ENCODE data around the gene OBSL1.

OBSL1 gene

GRCh38 chr2:219506802-219507526, 64.4 kb downstream of the OBSL1 start:
- POLR2A ChIA-PET: interaction anchor here (0.8 to 5.0 kb wide), 3 partner anchors 8 to 12 kb away, joined by 3 to 41 read pairs (median 4); partner anchors contain the start of gene GMPPA
- TF ChIP-seq ARNT (IDR thresholded peaks at IDR 0.05): no peak
- DNase-seq (ENCODE audit: extremely low spot score): no peak
- CTCF ChIA-PET: interaction anchor here (1.6 kb wide), 1 partner anchor 11 kb away, joined by 5 read pairs; no protein-coding TSS in a partner anchor

DNA sequence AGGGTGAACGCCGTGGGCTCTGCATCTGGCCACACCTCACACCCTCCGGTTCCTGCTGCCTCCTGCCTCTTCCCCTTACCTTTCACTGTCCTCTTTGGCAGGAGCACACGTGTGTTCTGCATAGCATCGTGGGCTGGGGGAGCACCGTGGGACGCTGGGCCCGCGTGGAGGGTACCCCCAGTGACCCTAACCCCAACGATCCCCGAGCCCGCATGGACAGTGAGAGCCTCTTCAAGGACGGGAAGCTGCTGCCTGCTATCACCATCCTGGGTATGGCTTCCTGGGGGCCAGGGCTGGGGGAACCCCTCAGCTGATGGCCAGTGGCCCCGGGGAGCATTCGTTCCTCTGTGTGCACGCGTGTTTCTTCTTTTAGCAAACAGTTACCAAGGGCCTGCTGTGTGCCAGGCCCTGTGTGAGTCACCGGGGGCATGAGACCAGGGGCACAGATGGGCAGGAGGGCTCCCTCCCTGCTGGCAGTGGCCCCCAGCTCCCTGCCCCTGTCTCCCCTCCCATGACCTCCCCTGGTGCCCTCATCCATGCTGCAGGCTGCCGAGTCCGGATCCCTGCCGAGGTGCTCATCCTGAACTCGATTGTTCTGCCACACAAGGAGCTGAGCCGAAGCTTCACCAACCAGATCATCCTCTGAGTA, 65.1 kb downstream of the OBSL1 start:
- POLR2A ChIA-PET: interaction anchor here (0.8 to 5.0 kb wide), 3 partner anchors 7 to 11 kb away, joined by 3 to 41 read pairs (median 4); partner anchors contain the start of gene GMPPA
- CTCF ChIA-PET: no interaction called here
- TF ChIP-seq LEF1 (IDR thresholded peaks at IDR 0.05; ENCODE audit: borderline replicate concordance) (no peak), L3MBTL2 (conservative IDR thresholded peaks at IDR 0.05) (no peak), HDGF (IDR thresholded peaks at IDR 0.05; ENCODE audit: borderline replicate concordance) (no peak), FOXA1 (IDR thresholded peaks at IDR 0.05) (no peak), SP1 (IDR thresholded peaks at IDR 0.05) (no peak), ARNT (IDR thresholded peaks at IDR 0.05) (no peak), CTBP1 (IDR thresholded peaks at IDR 0.05; ENCODE audit: borderline replicate concordance) (no peak), TARDBP (IDR thresholded peaks at IDR 0.05) (no peak), BHLHE40 (IDR thresholded peaks at IDR 0.05; ENCODE audit: borderline replicate concordance) (no peak), ZNF384 (IDR thresholded peaks at IDR 0.05) (no peak), SUZ12 (IDR thresholded peaks at IDR 0.05) (no peak), ELF4 (IDR thresholded peaks at IDR 0.05) (no peak), FOXK2 (IDR thresholded peaks at IDR 0.05) (no peak), NFRKB (IDR thresholded peaks at IDR 0.05) (no peak), FOXM1 (IDR thresholded peaks at IDR 0.05; ENCODE audit: borderline replicate concordance) (no peak), PKNOX1 (IDR thresholded peaks at IDR 0.05) (no peak)
- DNase-seq (ENCODE audit: extremely low spot score): no peak

- TF ChIP-seq LEF1 (IDR thresholded peaks at IDR 0.05; ENCODE audit: borderline replicate concordance) (no peak), ARNT (IDR thresholded peaks at IDR 0.05) (no peak), L3MBTL2 (conservative IDR thresholded peaks at IDR 0.05) (no peak), BHLHE40 (IDR thresholded peaks at IDR 0.05; ENCODE audit: borderline replicate concordance) (no peak), ZNF384 (IDR thresholded peaks at IDR 0.05) (no peak), NFRKB (IDR thresholded peaks at IDR 0.05) (no peak), SUZ12 (IDR thresholded peaks at IDR 0.05) (no peak), PKNOX1 (IDR thresholded peaks at IDR 0.05) (no peak), ELF4 (IDR thresholded peaks at IDR 0.05) (no peak), FOXM1 (IDR thresholded peaks at IDR 0.05; ENCODE audit: borderline replicate concordance) (no peak), FOXA1 (IDR thresholded peaks at IDR 0.05) (no peak), HDGF (IDR thresholded peaks at IDR 0.05; ENCODE audit: borderline replicate concordance) (no peak), CTBP1 (IDR thresholded peaks at IDR 0.05; ENCODE audit: borderline replicate concordance) (no peak), FOXK2 (IDR thresholded peaks at IDR 0.05) (no peak), TARDBP (IDR thresholded peaks at IDR 0.05) (no peak), SP1 (IDR thresholded peaks at IDR 0.05) (no peak)
- no peak for DNase-seq (ENCODE audit: extremely low spot score)
- ChIA-PET POLR2A (no interaction called here), CTCF (no interaction called here)
Measured at GRCh38 chr2:219505585-219505984, 65.8 kb downstream of the OBSL1 start.

DNA sequence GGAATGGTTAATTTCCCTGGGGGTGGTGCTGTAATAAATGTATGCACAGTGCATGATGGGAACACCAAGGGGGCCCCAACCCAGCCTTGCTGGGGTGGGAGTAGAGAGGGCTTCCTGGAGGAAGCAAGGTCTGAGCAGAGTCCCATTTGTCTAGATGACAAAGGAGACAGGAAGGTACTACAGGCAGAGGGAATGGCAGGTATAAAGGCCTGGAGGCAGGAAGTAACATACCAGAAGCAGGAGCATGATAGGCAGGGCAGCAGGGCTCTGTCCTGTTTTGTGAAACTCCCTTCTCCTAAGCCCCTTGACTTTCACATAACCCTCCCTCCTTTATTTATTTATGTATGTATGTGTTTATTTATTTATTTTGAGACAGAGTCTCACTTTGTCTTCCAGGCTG, 68.7 kb downstream of the OBSL1 start:
- CTCF ChIA-PET: interaction anchor here (0.6 kb wide), 1 partner anchor 10 kb away, joined by 3 read pairs; no protein-coding TSS in a partner anchor

DNA sequence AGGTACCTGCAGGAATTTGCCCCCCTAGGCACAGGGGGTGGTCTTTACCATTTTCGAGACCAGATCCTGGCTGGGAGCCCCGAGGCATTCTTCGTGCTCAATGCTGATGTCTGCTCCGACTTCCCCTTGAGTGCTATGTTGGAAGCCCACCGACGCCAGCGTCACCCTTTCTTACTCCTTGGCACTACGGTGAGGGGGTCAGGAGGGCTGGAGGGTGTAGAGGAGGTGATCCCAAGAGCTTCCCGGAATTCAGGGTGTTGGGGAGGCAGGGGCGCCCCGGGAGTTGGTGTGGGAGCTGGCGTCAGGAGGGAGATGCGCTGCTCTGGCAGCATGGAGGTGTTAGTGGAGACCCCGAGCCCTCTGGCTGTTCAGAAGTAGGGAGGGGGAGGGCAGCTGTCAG, 69.5 kb downstream of the OBSL1 start:
- TF ChIP-seq ELF4 (IDR thresholded peaks at IDR 0.05) (no peak), FOXA1 (IDR thresholded peaks at IDR 0.05) (no peak), BHLHE40 (IDR thresholded peaks at IDR 0.05; ENCODE audit: borderline replicate concordance) (no peak), SP1 (IDR thresholded peaks at IDR 0.05) (no peak), NFRKB (IDR thresholded peaks at IDR 0.05) (no peak), HDGF (IDR thresholded peaks at IDR 0.05; ENCODE audit: borderline replicate concordance) (no peak), TARDBP (IDR thresholded peaks at IDR 0.05) (no peak), ARNT (IDR thresholded peaks at IDR 0.05) (no peak), ZNF384 (IDR thresholded peaks at IDR 0.05) (no peak), SUZ12 (IDR thresholded peaks at IDR 0.05) (no peak), LEF1 (IDR thresholded peaks at IDR 0.05; ENCODE audit: borderline replicate concordance) (no peak), CTBP1 (IDR thresholded peaks at IDR 0.05; ENCODE audit: borderline replicate concordance) (no peak), FOXK2 (IDR thresholded peaks at IDR 0.05) (no peak), L3MBTL2 (conservative IDR thresholded peaks at IDR 0.05) (no peak), FOXM1 (IDR thresholded peaks at IDR 0.05; ENCODE audit: borderline replicate concordance) (no peak), PKNOX1 (IDR thresholded peaks at IDR 0.05) (no peak)
- ChIA-PET CTCF (no interaction called here), POLR2A (interaction anchor here (0.7 kb wide), 1 partner anchor 12 kb away, joined by 3 read pairs; no protein-coding TSS in a partner anchor)
- no peak for DNase-seq (ENCODE audit: extremely low spot score)

More for the DNA sequence above, 68.7 kb downstream of the OBSL1 start:
- TF ChIP-seq FOXM1 (IDR thresholded peaks at IDR 0.05; ENCODE audit: borderline replicate concordance) (no peak), TARDBP (IDR thresholded peaks at IDR 0.05) (no peak), PKNOX1 (IDR thresholded peaks at IDR 0.05) (no peak), ARNT (IDR thresholded peaks at IDR 0.05) (no peak), SP1 (IDR thresholded peaks at IDR 0.05) (no peak), ZNF384 (IDR thresholded peaks at IDR 0.05) (no peak)
- POLR2A ChIA-PET: no interaction called here
- DNase-seq (ENCODE audit: extremely low spot score): no peak
